ENCODE data around the gene SCO1. TPM values are rescaled to one million over a fixed set of nuclear protein-coding genes. Genes with fewer than 3 reads are reported as not detected.

SCO1 gene
- total RNA-seq, 1 donor from 2014 or later, result 42.9 TPM

Other genes starting within 250 kb of the SCO1 start
- gene MYH4, start 228.0 kb downstream of the SCO1 start, total RNA-seq, result not detected
- gene MYH1, start 179.0 kb downstream of the SCO1 start, total RNA-seq, result 0.06 TPM
- not detected for gene MYH2, start 147.9 kb downstream of the SCO1 start, total RNA-seq
- gene MYH3, start 40.2 kb downstream of the SCO1 start, total RNA-seq, result 3.8 TPM
- gene ADPRM, start 61 bp upstream of the SCO1 start, total RNA-seq, result 6.8 TPM
- 20.8 TPM for gene TMEM220, start 32.5 kb upstream of the SCO1 start, total RNA-seq
- not detected for gene TMEM238L, start 106.6 kb upstream of the SCO1 start, total RNA-seq
- not detected for gene PIRT, start 140.6 kb upstream of the SCO1 start, total RNA-seq